Stomach smooth muscle (tissue), 2 donors: ENCODE data around the gene ROPN1L.

ENCODE experiments used
- H3K27ac ChIP-seq: one replicate; pipeline ENCODE4 v1.7.0; 2013; ENCODE audit warnings: mild to moderate bottlenecking, low read length, inconsistent platforms
- H3K27me3 ChIP-seq, 2 donors: one replicate each; pipeline ENCODE4 v1.7.0; 2013; ENCODE audit warnings: low read length in 2 of 2; ENCODE audit not compliant: insufficient read depth in 2 of 2, control insufficient read depth in 1 of 2
- H3K36me3 ChIP-seq, 2 donors: one replicate each; pipeline ENCODE4 v1.7.0; 2013; ENCODE audit warnings: low read length in 2 of 2; ENCODE audit not compliant: control insufficient read depth in 2 of 2, insufficient read depth in 2 of 2
- H3K4me1 ChIP-seq: one replicate; pipeline ENCODE4 v1.7.0; 2013; ENCODE audit warnings: low read length; ENCODE audit not compliant: control insufficient read depth, insufficient read depth
- H3K4me3 ChIP-seq, 2 donors: one replicate each; pipeline ENCODE4 v1.7.0; 2013; ENCODE audit warnings: low read length in 2 of 2
- H3K9ac ChIP-seq, 2 donors: one replicate each; pipeline ENCODE4 v1.7.0; 2013; ENCODE audit warnings: low read length in 2 of 2, mild to moderate bottlenecking in 1 of 2
- H3K9me3 ChIP-seq, 2 donors: one replicate each; pipeline ENCODE4 v1.7.0; 2013; ENCODE audit warnings: low read length in 2 of 2; ENCODE audit not compliant: control insufficient read depth in 2 of 2
- donor health status: healthy.
- donor health status: Pancreatic carcinoma.

Gene ROPN1L

GRCh38 chr5:10409504-10409903 is 32.2 kb upstream of the ROPN1L start:
- Histone ChIP-seq H3K27me3 (no peaks in the 10 kb centered on the region), H3K27ac (no peak overlapping the region), H3K9ac (no peak overlapping the region), H3K9me3 (no peaks in the 10 kb centered on the region), H3K4me3 (no peak overlapping the region), H3K36me3 (peaks cover 54 to 65% of the 10 kb centered on the region in 2 donors), H3K4me1 (no peaks in the 10 kb centered on the region)

- Histone ChIP-seq H3K9ac (no peak overlapping the region), H3K4me1 (no peaks in the 10 kb centered on the region), H3K36me3 (peaks cover 54 to 63% of the 10 kb centered on the region in 2 donors), H3K4me3 (no peak overlapping the region), H3K27ac (no peak overlapping the region), H3K27me3 (no peaks in the 10 kb centered on the region), H3K9me3 (no peaks in the 10 kb centered on the region)
Observed at GRCh38 chr5:10410662-10411061, 31.0 kb upstream of the ROPN1L start.

- Histone ChIP-seq H3K9ac (no peak overlapping the region), H3K27me3 (no peaks in the 10 kb centered on the region), H3K27ac (no peak overlapping the region), H3K4me1 (no peaks in the 10 kb centered on the region), H3K4me3 (no peak overlapping the region), H3K9me3 (no peaks in the 10 kb centered on the region), H3K36me3 (peaks cover 51 to 61% of the 10 kb centered on the region in 2 donors)
Observed at GRCh38 chr5:10411336-10411735, 30.3 kb upstream of the ROPN1L start.

GRCh38 chr5:10416868-10417267 is 24.8 kb upstream of the ROPN1L start:
- Histone ChIP-seq H3K9me3 (no peaks in the 10 kb centered on the region), H3K36me3 (peaks cover 64 to 70% of the 10 kb centered on the region in 2 donors), H3K4me3 (no peak overlapping the region), H3K9ac (no peak overlapping the region), H3K27me3 (no peaks in the 10 kb centered on the region), H3K4me1 (no peaks in the 10 kb centered on the region), H3K27ac (no peak overlapping the region)

GRCh38 chr5:10418654-10419345 is 22.9 kb upstream of the ROPN1L start:
- H3K9ac ChIP-seq: no peak overlapping the region
- H3K4me3 ChIP-seq: no peak overlapping the region
- no peaks in the 10 kb centered on the region for H3K9me3 ChIP-seq
- H3K4me1 ChIP-seq: no peaks in the 10 kb centered on the region
- H3K27me3 ChIP-seq: no peaks in the 10 kb centered on the region
- peaks cover 54 to 55% of the 10 kb centered on the region in 2 donors for H3K36me3 ChIP-seq
- H3K27ac ChIP-seq: no peak overlapping the region

GRCh38 chr5:10420468-10420867 is 21.2 kb upstream of the ROPN1L start:
- Histone ChIP-seq H3K4me1 (no peaks in the 10 kb centered on the region), H3K36me3 (peaks cover 51 to 54% of the 10 kb centered on the region in 2 donors), H3K27ac (no peak overlapping the region), H3K27me3 (no peaks in the 10 kb centered on the region), H3K9me3 (no peaks in the 10 kb centered on the region), H3K4me3 (no peak overlapping the region), H3K9ac (no peak overlapping the region)

- no peaks in the 10 kb centered on the region for H3K9me3 ChIP-seq
- H3K27ac ChIP-seq: no peak overlapping the region
- no peaks in the 10 kb centered on the region for H3K27me3 ChIP-seq
- H3K4me3 ChIP-seq: no peak overlapping the region
- H3K36me3 ChIP-seq: peaks cover 46 to 53% of the 10 kb centered on the region in 2 donors
- H3K4me1 ChIP-seq: no peaks in the 10 kb centered on the region
- H3K9ac ChIP-seq: no peak overlapping the region
Observed at GRCh38 chr5:10420932-10421331, 20.7 kb upstream of the ROPN1L start.

GRCh38 chr5:10421896-10422691 is 19.6 kb upstream of the ROPN1L start:
- H3K27ac ChIP-seq: no peak overlapping the region
- no peak overlapping the region for H3K4me3 ChIP-seq
- peaks cover 46 to 57% of the 10 kb centered on the region in 2 donors for H3K36me3 ChIP-seq
- no peaks in the 10 kb centered on the region for H3K9me3 ChIP-seq
- H3K27me3 ChIP-seq: no peaks in the 10 kb centered on the region
- no peaks in the 10 kb centered on the region for H3K4me1 ChIP-seq
- no peak overlapping the region for H3K9ac ChIP-seq

GRCh38 chr5:10423022-10423421 is 18.7 kb upstream of the ROPN1L start:
- no peak overlapping the region for H3K4me3 ChIP-seq
- peaks cover 51 to 61% of the 10 kb centered on the region in 2 donors for H3K36me3 ChIP-seq
- no peaks in the 10 kb centered on the region for H3K27me3 ChIP-seq
- H3K9ac ChIP-seq: no peak overlapping the region
- H3K9me3 ChIP-seq: no peaks in the 10 kb centered on the region
- no peak overlapping the region for H3K27ac ChIP-seq
- no peaks in the 10 kb centered on the region for H3K4me1 ChIP-seq

- H3K27ac ChIP-seq: no peak overlapping the region
- no peak overlapping the region for H3K9ac ChIP-seq
- H3K9me3 ChIP-seq: no peaks in the 10 kb centered on the region
- H3K4me1 ChIP-seq: no peaks in the 10 kb centered on the region
- peaks cover 43 to 50% of the 10 kb centered on the region in 2 donors for H3K36me3 ChIP-seq
- no peaks in the 10 kb centered on the region for H3K27me3 ChIP-seq
- H3K4me3 ChIP-seq: no peak overlapping the region
Observed at GRCh38 chr5:10424124-10424731, 17.5 kb upstream of the ROPN1L start.
